Subcutaneous abdominal adipose tissue (tissue), 5 donors: ENCODE results near the gene TADA2B.
A peak's percentile ranks its signal among the peaks of the same experiment; 100 is the strongest.

Experiments
- H3K27ac ChIP-seq: one replicate; pipeline ENCODE4 v1.7.0; 2013; ENCODE audit warnings: low read depth, mild to moderate bottlenecking, inconsistent platforms, low read length, moderate library complexity
- H3K27me3 ChIP-seq, 5 donors: one replicate each; pipeline ENCODE4 v1.7.0; 2013; ENCODE audit warnings: low read length in 5 of 5, inconsistent platforms in 1 of 5; ENCODE audit not compliant: control insufficient read depth in 5 of 5, insufficient read depth in 4 of 5
- H3K36me3 ChIP-seq, 5 donors: one replicate each; pipeline ENCODE4 v1.7.0; 2013; ENCODE audit warnings: low read length in 5 of 5; ENCODE audit not compliant: control insufficient read depth in 5 of 5, insufficient read depth in 5 of 5
- H3K4me1 ChIP-seq, 5 donors: one replicate each; pipeline ENCODE4 v1.7.0; 2013; ENCODE audit warnings: low read length in 5 of 5, mild to moderate bottlenecking in 3 of 5, moderate library complexity in 1 of 5; ENCODE audit not compliant: control insufficient read depth in 5 of 5, insufficient read depth in 5 of 5
- H3K4me3 ChIP-seq, 5 donors: one replicate each; pipeline ENCODE4 v1.7.0; 2013; ENCODE audit warnings: low read length in 5 of 5, low read depth in 1 of 5
- H3K9ac ChIP-seq, 5 donors: one replicate each; pipeline ENCODE4 v1.7.0; 2013; ENCODE audit warnings: low read length in 5 of 5, mild to moderate bottlenecking in 4 of 5, moderate library complexity in 3 of 5
- H3K9me3 ChIP-seq, 5 donors: one replicate each; pipeline ENCODE4 v1.7.0; 2013; ENCODE audit warnings: low read length in 5 of 5; ENCODE audit not compliant: control insufficient read depth in 5 of 5
- donor health status: healthy.
- donor health status: healthy.
- donor health status: healthy.
- donor health status: healthy.
- donor health status: healthy.

Gene TADA2B

DNA sequence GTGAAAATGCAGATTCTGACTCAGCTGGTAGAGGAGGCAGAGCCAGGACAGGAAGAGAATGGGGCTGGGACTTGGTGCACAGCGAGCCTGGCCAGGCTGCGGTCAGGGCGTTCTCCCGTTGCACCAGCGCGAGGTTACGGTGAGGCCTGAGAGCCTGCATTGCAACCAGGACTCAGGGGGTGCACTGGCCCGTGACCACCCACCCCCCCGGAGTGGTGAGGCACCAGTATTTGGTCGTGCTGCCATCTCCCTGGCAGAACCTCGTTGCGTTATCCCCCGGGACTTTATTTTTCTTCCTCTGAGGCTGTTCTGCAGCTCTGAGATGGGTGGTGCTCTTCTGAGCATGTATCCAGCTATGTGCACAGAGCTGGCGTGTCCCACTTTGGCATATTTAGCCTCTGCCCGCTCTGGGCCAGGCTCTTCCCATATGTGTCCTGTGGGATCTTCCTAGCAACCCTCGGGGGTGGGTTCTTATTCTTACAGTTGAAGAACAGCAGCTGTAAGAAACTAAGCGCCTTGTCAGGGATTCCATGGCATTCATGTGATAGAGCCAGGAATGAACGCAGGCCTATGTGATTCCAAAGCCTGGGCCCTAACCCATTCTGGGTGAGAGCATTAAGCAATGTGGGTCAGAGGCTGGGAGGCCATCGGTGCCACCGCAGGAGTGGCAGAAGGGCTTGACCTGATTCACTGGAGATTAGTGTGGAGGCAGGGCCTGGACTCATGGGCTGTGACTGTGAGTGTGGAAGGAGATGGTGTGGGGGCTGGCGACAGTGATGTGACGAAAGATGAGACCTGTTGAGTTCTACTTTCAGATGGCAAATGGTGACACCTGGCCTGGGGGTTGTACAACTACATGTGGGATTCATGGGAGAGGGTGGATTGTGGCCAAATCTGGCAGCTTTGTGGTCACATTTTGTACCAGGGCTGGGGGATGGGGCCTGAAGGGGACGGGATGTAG lies 3.1 kb downstream of the TADA2B start:
- Histone ChIP-seq H3K9me3 (no peaks in the 10 kb centered on the region), H3K36me3 (peaks cover 0 to 11% (median 2%) of the 10 kb centered on the region in 5 donors), H3K27ac (peak overlapping the region; percentile 35), H3K4me3 (peak overlapping the region in 2 of 5 donors; percentile 6 to 22), H3K27me3 (no peaks in the 10 kb centered on the region), H3K9ac (peak overlapping the region in 2 of 5 donors; percentile 26 to 39), H3K4me1 (peaks cover 8 to 59% (median 52%) of the 10 kb centered on the region in 5 donors)

DNA sequence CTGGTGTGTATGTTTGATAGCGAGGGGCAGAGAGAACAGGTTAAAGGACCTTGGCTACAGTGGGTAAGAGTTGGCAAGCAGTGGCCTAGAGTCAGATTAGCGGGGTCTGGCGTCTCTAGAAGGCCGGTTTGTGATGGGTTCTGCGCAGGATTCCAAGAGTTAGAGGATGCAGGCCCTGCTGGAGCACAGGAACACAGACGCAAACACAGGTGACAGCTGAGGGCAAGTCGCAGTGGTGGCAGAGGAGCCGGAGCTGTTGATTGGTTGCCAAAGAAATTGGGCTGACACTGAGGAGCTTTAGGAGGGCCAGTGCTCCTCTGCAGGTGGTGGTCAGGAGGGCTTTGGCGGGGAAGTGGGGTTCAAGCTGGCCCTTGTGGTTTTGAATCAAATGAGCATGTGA lies 3.8 kb downstream of the TADA2B start:
- no peaks in the 10 kb centered on the region for H3K9me3 ChIP-seq
- H3K27ac ChIP-seq = peak overlapping the region; percentile 35
- H3K4me1 ChIP-seq = peaks cover 5 to 56% (median 46%) of the 10 kb centered on the region in 5 donors
- no peak overlapping the region for H3K4me3 ChIP-seq
- H3K36me3 ChIP-seq = peaks cover 0 to 15% (median 2%) of the 10 kb centered on the region in 5 donors
- no peaks in the 10 kb centered on the region for H3K27me3 ChIP-seq
- H3K9ac ChIP-seq = peak overlapping the region in 2 of 5 donors; percentile 26 to 39

DNA sequence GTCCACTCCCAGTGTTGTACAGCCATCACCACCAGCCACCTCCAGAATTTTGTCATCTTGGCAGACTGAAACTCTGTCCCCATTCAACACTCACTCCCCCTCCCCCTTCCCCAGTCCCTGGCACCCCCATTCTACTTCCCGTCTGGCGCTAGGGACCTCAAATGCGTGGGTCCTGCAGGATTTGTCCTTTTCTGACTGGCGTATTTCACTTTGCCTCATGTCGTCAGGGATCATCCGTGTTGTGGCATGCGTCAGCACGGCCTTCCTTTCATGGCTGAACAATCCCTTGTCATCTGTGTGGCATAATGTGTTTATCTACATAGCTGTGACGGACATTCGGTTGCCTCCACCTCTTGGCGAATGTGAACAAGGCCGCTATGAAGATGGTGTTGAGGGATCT lies 5.5 kb downstream of the TADA2B start:
- Histone ChIP-seq H3K4me3 (no peak overlapping the region), H3K36me3 (peaks cover 0 to 22% (median 6%) of the 10 kb centered on the region in 5 donors), H3K27ac (no peak overlapping the region), H3K27me3 (no peaks in the 10 kb centered on the region), H3K9me3 (no peaks in the 10 kb centered on the region), H3K4me1 (peaks cover 5 to 64% (median 52%) of the 10 kb centered on the region in 5 donors), H3K9ac (no peak overlapping the region)

DNA sequence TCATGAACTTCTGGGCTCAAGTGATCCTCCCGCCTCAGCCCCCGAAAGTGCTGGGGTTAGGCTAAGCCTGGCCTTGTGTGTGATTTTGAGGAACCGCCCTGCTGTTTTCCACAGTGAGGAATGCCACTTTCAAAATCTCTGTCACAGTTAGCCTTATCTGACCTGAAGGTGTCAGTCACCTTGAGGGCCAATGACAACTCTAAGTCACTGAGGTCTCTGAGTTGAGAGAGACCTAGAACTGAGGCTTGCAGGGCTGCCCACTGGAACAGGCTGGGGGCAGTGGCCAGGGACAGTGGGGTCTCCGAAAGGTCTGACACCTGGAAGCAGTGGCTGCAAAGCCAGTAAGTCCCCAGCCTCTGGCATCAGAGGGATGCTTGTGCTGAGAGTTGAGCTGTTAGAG lies 6.1 kb downstream of the TADA2B start:
- H3K27ac ChIP-seq = no peak overlapping the region
- no peaks in the 10 kb centered on the region for H3K9me3 ChIP-seq
- H3K36me3 ChIP-seq = peaks cover 0 to 29% (median 9%) of the 10 kb centered on the region in 5 donors
- no peak overlapping the region for H3K9ac ChIP-seq
- no peak overlapping the region for H3K4me3 ChIP-seq
- no peaks in the 10 kb centered on the region for H3K27me3 ChIP-seq
- peaks cover 5 to 59% (median 48%) of the 10 kb centered on the region in 5 donors for H3K4me1 ChIP-seq

DNA sequence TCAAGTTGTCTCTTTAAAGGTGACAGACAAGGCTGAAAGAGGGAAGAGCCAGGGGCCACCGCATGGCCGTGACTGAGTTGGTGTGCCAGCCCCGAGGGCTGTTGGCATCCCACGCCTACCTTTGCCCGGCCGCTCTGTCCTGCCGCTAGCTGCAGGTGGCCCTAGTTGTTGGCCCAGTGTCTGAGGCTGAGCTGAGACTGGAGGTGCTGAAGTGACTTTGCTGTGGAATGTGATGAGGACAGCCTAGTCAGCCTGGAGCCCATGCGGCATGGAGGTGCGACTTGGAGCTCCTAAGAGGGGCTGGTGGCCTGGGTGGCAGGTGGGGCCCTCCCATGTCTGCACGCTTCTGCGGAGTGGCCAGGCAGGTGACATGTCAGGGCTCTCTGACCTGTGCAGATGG lies 6.6 kb downstream of the TADA2B start:
- no peak overlapping the region for H3K27ac ChIP-seq
- H3K4me3 ChIP-seq = no peak overlapping the region
- H3K27me3 ChIP-seq = no peaks in the 10 kb centered on the region
- H3K36me3 ChIP-seq = peaks cover 0 to 33% (median 14%) of the 10 kb centered on the region in 5 donors
- no peak overlapping the region for H3K9ac ChIP-seq
- H3K9me3 ChIP-seq = no peaks in the 10 kb centered on the region
- peaks cover 3 to 54% (median 43%) of the 10 kb centered on the region in 5 donors for H3K4me1 ChIP-seq

DNA sequence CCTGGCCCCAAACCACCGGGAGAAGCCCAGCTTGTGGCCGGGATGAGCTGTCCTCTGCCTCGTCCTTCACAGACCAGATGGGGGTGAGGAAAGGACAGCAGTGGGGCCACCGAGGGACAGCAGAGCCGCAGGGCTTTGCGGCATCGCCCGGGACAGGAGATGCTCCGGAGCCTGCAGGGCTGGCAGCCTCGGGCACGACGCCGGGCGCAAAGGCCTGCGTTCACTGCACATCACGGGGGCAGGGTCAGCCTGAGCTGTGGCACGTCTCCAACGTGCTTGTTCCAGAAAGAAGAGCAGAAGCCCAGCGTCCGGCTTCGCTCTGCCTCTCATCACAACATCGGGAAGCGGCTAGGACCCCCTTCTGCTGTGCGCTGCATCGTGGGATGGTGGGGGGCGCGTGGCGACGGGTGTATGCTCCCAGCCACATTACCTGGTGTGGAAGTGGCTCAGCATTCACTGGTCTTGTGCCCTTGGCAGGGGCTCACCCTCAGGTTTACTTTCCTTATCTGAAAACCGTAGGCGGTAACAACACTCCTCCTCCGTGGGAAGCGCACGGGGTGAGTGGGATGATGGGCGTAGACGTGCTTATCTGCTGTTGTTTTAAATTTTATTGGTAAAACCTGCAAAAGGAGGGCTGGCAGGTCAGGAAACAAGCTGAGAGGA lies 7.4 kb downstream of the TADA2B start:
- no peak overlapping the region for H3K4me3 ChIP-seq
- H3K27ac ChIP-seq = no peak overlapping the region
- H3K4me1 ChIP-seq = peaks cover 3 to 46% (median 35%) of the 10 kb centered on the region in 5 donors

DNA sequence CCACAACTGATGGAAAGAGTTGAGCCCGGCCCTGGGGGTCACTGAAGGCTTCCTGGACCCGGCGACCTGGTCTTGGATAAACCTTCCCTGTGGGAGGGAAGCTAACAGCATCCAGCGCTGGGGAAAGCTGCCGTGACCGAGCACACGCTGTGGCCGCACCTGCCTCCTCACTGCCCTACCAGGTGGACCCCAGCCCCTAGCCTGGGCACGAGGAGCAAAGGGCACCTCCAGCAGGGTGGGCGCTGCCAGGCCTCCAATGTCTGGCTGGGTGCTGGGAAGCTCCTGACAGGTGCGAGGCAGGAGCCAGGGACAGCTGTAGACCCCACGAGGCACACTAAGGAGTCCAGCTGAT lies 7.9 kb downstream of the TADA2B start:
- H3K9ac ChIP-seq = no peak overlapping the region
- H3K9me3 ChIP-seq = no peaks in the 10 kb centered on the region
- H3K36me3 ChIP-seq = peaks cover 0 to 47% (median 27%) of the 10 kb centered on the region in 5 donors
- no peak overlapping the region for H3K4me3 ChIP-seq
- H3K27me3 ChIP-seq = no peaks in the 10 kb centered on the region
- H3K27ac ChIP-seq = no peak overlapping the region
- peaks cover 3 to 41% (median 30%) of the 10 kb centered on the region in 5 donors for H3K4me1 ChIP-seq

More for the DNA sequence above, 7.4 kb downstream of the TADA2B start:
- H3K36me3 ChIP-seq = peaks cover 0 to 42% (median 22%) of the 10 kb centered on the region in 5 donors
- no peaks in the 10 kb centered on the region for H3K9me3 ChIP-seq
- no peak overlapping the region for H3K9ac ChIP-seq
- H3K27me3 ChIP-seq = no peaks in the 10 kb centered on the region

DNA sequence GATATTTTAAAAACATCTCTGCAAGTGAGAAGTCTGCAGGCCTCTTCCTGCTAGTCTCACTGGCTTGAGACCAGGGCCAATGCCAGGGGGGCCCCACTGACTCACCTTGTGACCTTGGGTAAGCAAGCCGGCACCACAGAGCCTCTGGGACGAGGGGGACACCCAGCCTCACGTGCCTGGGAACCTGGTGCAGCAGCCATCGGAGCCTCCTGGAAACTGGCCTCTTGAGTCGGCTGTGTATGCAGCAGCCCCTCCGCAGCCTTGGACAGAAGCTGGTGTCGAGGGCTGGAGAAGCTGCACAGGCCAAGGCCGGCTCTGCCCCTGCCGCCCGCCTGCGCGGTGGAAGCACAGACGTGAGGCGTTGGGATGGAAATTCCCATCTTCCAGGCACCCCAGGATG lies 8.7 kb downstream of the TADA2B start:
- Histone ChIP-seq H3K27ac (no peak overlapping the region), H3K4me3 (no peak overlapping the region), H3K9me3 (no peaks in the 10 kb centered on the region), H3K36me3 (peaks cover 0 to 55% (median 34%) of the 10 kb centered on the region in 5 donors), H3K4me1 (peaks cover 2 to 33% (median 22%) of the 10 kb centered on the region in 5 donors), H3K9ac (no peak overlapping the region), H3K27me3 (no peaks in the 10 kb centered on the region)

DNA sequence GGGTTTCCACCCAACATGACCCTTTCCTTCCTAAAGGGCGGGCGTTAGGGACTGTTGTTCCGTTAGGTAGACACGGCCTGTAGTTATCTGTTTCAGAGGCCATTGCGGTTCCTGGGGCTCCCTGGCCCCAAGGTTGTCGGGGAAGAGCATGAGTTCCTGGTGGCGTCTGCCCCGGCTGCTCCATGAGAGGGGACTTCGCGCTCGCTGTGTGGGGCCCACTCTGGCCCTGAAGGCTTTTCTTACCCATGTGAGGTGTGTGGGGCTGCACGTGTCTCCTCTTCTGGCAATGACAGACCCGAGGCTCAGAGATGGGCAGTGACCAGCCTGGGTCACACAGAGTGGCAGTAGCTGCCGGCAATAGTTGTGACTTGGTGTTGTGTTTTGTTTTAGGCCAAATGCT lies 9.1 kb downstream of the TADA2B start:
- H3K4me1 ChIP-seq = peaks cover 2 to 31% (median 18%) of the 10 kb centered on the region in 5 donors
- no peak overlapping the region for H3K4me3 ChIP-seq

More for the DNA sequence above, 9.1 kb downstream of the TADA2B start:
- no peak overlapping the region for H3K27ac ChIP-seq
- H3K27me3 ChIP-seq = no peaks in the 10 kb centered on the region
- peaks cover 0 to 58% (median 34%) of the 10 kb centered on the region in 5 donors for H3K36me3 ChIP-seq
- H3K9me3 ChIP-seq = no peaks in the 10 kb centered on the region
- H3K9ac ChIP-seq = no peak overlapping the region
